ENCODE measurements around the gene SSTR5. TPM values are rescaled to one million over a fixed set of nuclear protein-coding genes. Genes with fewer than 3 reads are reported as not detected.

The SSTR5 gene
- not detected for polyA plus RNA-seq (2012; ENCODE audit: insufficient read length, low read depth)

DNA sequence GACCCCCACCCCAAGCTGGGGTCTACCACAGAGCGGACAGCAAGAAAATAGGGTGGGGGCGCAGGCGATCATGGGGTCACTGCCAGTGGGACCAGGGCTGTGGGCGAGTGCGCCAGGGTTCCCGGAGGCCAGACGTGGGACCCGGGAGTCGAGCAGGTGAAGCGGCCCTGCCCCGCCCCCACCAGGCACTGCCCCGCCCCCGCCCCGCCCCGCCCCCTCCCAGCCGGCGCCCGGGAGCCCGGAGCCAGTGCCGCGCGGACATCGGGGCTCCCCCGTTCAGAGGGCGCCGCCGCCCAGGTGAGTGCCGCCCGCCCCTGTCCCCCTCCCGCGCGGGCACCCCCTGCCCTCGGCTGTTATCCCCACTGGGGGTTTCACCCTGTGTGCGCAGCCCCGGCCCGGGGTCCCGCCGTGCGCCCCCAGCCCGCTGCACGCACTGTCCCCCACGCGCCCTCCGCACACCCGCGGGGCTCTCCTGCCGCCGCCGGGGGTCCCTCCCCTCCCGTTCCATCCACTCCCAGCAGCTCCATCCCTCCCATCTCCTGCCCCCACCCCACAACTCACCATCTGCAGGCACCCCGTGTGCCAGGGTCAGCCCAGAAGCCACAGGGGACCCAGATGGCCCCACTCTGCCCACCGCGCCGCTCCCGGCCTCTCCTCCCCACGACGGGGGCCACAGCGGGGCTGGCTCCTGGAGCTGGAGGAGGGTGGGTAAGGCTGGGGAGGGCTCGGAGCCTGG, at the start of gene SSTR5:
SSTR5 (plus strand) TSS at position 222 of the 736 bp plus-strand sequence. CDS start 6,122 bp downstream, outside the sequence.
- TF ChIP-seq SIN3A (IDR thresholded peaks at IDR 0.05; ENCODE audit: borderline replicate concordance, insufficient read depth, low read length) (no peak), REST (IDR thresholded peaks at IDR 0.05; ENCODE audit: insufficient read depth in 1 of 2, low read depth in 2 of 2, low read length in 2 of 2) (no peak), TAF1 (IDR thresholded peaks at IDR 0.05; ENCODE audit: borderline replicate concordance, insufficient read depth, low read length) (no peak), POLR2AphosphoS5 (IDR thresholded peaks at IDR 0.05; ENCODE audit: low read depth, low read length) (no peak), FOXP2 (optimal IDR thresholded peaks at IDR 0.05; ENCODE audit: borderline replicate concordance, extremely low read depth, extremely low read length, insufficient read depth) (no peak)

GRCh38 chr16:1024138-1024537, 48.4 kb upstream of the SSTR5 start:
- TF ChIP-seq FOXP2 (optimal IDR thresholded peaks at IDR 0.05; ENCODE audit: borderline replicate concordance, extremely low read depth, extremely low read length, insufficient read depth) (no peak), SIN3A (IDR thresholded peaks at IDR 0.05; ENCODE audit: borderline replicate concordance, insufficient read depth, low read length) (no peak), REST (IDR thresholded peaks at IDR 0.05; ENCODE audit: insufficient read depth in 1 of 2, low read depth in 2 of 2, low read length in 2 of 2) (no peak), POLR2AphosphoS5 (IDR thresholded peaks at IDR 0.05; ENCODE audit: low read depth, low read length) (no peak), TAF1 (IDR thresholded peaks at IDR 0.05; ENCODE audit: borderline replicate concordance, insufficient read depth, low read length) (no peak)

- TF ChIP-seq FOXP2 (optimal IDR thresholded peaks at IDR 0.05; ENCODE audit: borderline replicate concordance, extremely low read depth, extremely low read length, insufficient read depth) (no peak), SIN3A (IDR thresholded peaks at IDR 0.05; ENCODE audit: borderline replicate concordance, insufficient read depth, low read length) (no peak), REST (IDR thresholded peaks at IDR 0.05; ENCODE audit: insufficient read depth in 1 of 2, low read depth in 2 of 2, low read length in 2 of 2) (no peak), POLR2AphosphoS5 (IDR thresholded peaks at IDR 0.05; ENCODE audit: low read depth, low read length) (no peak)
Measured at GRCh38 chr16:1026057-1026783, 46.3 kb upstream of the SSTR5 start.

DNA sequence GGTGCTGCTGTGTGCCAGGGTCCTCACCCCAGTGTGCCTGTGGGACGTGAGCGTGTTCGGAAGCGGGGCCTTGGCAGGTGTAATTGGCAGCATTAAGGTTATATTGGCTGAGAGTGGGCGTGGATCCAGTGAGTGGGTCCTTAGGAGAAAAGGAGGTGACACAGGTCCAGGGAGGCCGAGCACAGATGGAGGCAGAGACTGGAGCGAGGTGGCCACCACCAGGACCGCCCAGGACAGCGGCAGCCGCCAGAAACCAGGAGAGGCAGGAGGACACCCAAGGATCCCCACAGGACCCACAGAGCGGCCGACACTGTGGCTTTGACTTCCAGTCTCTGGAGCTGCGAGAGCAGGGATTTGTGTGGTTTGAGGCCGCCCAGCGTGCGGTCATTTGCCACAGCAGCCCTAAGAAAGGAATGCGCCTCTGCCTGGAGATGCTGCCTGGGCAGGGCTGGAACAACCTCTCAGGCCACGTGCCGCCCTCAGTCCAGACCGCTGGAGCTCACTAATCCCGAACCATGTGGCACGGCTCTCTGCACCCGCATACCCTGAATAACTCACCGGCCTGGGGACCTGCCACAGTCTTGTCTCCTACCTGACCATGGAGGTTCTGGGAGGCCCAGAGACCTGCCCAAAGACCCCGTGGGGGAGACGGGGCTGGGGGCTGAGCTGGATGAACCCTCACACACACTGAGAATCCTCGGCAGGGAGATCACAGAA, 45.6 kb upstream of the SSTR5 start:
- TF ChIP-seq REST (IDR thresholded peaks at IDR 0.05; ENCODE audit: insufficient read depth in 1 of 2, low read depth in 2 of 2, low read length in 2 of 2), result no peak
- TF ChIP-seq TAF1 (IDR thresholded peaks at IDR 0.05; ENCODE audit: borderline replicate concordance, insufficient read depth, low read length), result no peak
- no peak for TF ChIP-seq SIN3A (IDR thresholded peaks at IDR 0.05; ENCODE audit: borderline replicate concordance, insufficient read depth, low read length)
- no peak for TF ChIP-seq POLR2AphosphoS5 (IDR thresholded peaks at IDR 0.05; ENCODE audit: low read depth, low read length)
- TF ChIP-seq FOXP2 (optimal IDR thresholded peaks at IDR 0.05; ENCODE audit: borderline replicate concordance, extremely low read depth, extremely low read length, insufficient read depth), result no peak

Data from PFSK-1 (cell line).